HG03097 (cell line): ENCODE results near the gene VPS26C.
"Not testable (repeated sequence)": the region's sequence is repeated elsewhere in the genome, so short reads cannot be mapped to it uniquely, and the experiment has no call there.

Experiments
- ATAC-seq: cut with Tn5 transposase; IDR thresholded peaks from one replicate; pipeline ENCODE4 v1.9.1; 2021; ENCODE audit not compliant: unreplicated experiment, low FRiP score

Gene VPS26C

GRCh38 chr21:37267269-37268185, at the start of gene VPS26C:
TSS of gene VPS26C (minus strand) at chr21:37267334. CDS start at chr21:37267294, 40 bp downstream.
- peak; percentile 94 for ATAC-seq

GRCh38 chr21:37316072-37316471, 48.9 kb upstream of the VPS26C start:
- ATAC-seq: not testable (repeated sequence)

GRCh38 chr21:37300114-37300751, 33.1 kb upstream of the VPS26C start:
- ATAC-seq: no peak

- no peak for ATAC-seq
Measured at GRCh38 chr21:37297364-37297763, 30.2 kb upstream of the VPS26C start.

GRCh38 chr21:37294679-37295078, 27.5 kb upstream of the VPS26C start:
- ATAC-seq: no peak

GRCh38 chr21:37292941-37293340, 25.8 kb upstream of the VPS26C start:
- ATAC-seq: no peak

- ATAC-seq: no peak
Measured at GRCh38 chr21:37292041-37292440, 24.9 kb upstream of the VPS26C start.

GRCh38 chr21:37283191-37283710, 16.1 kb upstream of the VPS26C start:
- ATAC-seq: not testable (repeated sequence)

GRCh38 chr21:37282602-37283001, 15.5 kb upstream of the VPS26C start:
- not testable (repeated sequence) for ATAC-seq

- ATAC-seq: no peak
Measured at GRCh38 chr21:37281993-37282392, 14.9 kb upstream of the VPS26C start.

- ATAC-seq: no peak
Measured at GRCh38 chr21:37281579-37281978, 14.4 kb upstream of the VPS26C start.

GRCh38 chr21:37279271-37279670, 12.1 kb upstream of the VPS26C start:
- not testable (repeated sequence) for ATAC-seq

GRCh38 chr21:37278199-37278598, 11.1 kb upstream of the VPS26C start:
- no peak for ATAC-seq

GRCh38 chr21:37276377-37276776, 9.2 kb upstream of the VPS26C start:
- no peak for ATAC-seq

GRCh38 chr21:37273911-37274690, 7.0 kb upstream of the VPS26C start:
- no peak for ATAC-seq

GRCh38 chr21:37273440-37273839, 6.3 kb upstream of the VPS26C start:
- ATAC-seq: no peak

GRCh38 chr21:37272897-37273296, 5.8 kb upstream of the VPS26C start:
- ATAC-seq: no peak

- no peak for ATAC-seq
Measured at GRCh38 chr21:37270576-37271365, 3.6 kb upstream of the VPS26C start.

GRCh38 chr21:37269481-37269880, 2.3 kb upstream of the VPS26C start:
- no peak for ATAC-seq

GRCh38 chr21:37268186-37268503, 1.0 kb upstream of the VPS26C start:
- no peak for ATAC-seq
